Esophagus muscularis mucosa (tissue), 4 donors: Measurements from ENCODE around the gene MORN2.

Source experiments
- CTCF ChIP-seq, 3 experiments: fragments of 200-600 bp in 2 of 3; fragments of 450-650 bp in 1 of 3; sonication (generic) in 2 of 3; IDR thresholded peaks; one replicate each; pipeline ENCODE4 v1.5.1; 2017 to 2019; ENCODE audit warnings: antibody characterized with exemption in 3 of 3, mild to moderate bottlenecking in 2 of 3, moderate library complexity in 1 of 3
- EP300 ChIP-seq: sonication (generic); formaldehyde crosslinking; IDR thresholded peaks from one replicate; pipeline ENCODE4 v1.6.1; 2017; ENCODE audit warnings: antibody characterized with exemption
- POLR2AphosphoS5 ChIP-seq, 2 donors: sonication (generic); formaldehyde crosslinking; IDR thresholded peaks; one replicate each; pipeline ENCODE4 v1.6.1; 2017; ENCODE audit warnings: antibody characterized with exemption in 2 of 2

DNA sequence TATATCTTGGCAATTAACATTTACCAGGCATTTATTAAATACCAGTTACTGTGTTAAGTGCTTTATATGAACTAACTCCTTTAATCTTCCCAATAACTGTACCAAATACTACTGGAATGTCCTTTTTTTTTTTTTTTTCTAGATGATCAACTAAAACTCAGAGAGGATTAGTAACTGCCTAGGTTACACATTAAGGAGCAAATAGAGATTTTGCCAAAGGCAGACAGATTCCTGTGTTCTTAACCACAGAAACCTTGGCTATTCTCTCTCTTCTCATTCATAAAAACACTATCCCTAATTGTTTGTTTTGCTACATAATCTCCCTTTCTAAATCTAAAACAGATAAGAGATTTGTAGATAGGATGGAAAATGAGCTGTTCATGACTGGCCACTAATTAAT, 13.3 kb upstream of the MORN2 start:
- TF ChIP-seq EP300 = no peak
- no peak for TF ChIP-seq CTCF (IDR thresholded peaks at IDR 0.05)
- TF ChIP-seq POLR2AphosphoS5 (IDR thresholded peaks at IDR 0.05) = no peak
